ENCODE measurements around the gene BRCA1.
"Not testable (repeated sequence)": the region's sequence is repeated elsewhere in the genome, so short reads cannot be mapped to it uniquely, and the experiment has no call there.

Gene BRCA1

DNA sequence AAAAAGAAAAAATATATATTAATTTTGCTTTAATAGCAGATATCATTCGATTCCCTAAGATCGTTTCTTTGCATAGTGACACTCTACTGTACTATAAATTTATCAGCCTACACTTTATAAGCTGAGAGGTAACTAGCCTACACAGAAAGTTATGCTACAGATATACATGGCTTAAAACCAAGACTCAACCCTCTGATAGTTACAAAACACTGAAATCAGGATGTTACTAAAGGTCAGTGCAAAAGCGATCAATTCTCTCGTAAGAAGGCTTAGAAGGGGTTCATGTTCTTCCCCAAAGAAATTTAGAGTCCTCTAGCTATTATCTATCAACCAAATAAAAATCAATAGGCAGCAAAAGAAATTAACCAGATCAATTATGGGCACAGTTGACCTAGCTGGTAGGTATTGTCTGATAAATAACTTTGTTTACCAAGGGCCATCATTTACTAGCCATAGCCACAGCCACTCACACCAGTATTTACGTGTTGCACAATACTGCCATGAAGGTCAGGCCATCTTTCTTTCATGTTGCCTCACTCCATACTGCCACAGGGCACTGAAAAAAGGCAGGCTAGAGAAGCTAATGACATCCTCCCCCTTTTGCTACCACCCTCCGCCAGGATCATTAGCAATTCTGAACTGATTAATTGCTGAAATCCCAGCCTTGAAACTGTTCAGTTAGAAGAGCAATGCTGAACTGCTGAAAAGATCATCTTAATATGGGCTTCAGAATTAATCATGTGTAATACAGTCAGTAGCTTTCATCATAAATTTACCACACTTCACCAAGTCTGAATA lies 56.4 kb downstream of the BRCA1 start:
- DNase-seq (ENCODE audit: low read depth), result no peak

- DNase-seq (ENCODE audit: low read depth), result no peak
These were observed 62.1 kb downstream of the BRCA1 start for GRCh38 chr17:43062984-43063638.

DNA sequence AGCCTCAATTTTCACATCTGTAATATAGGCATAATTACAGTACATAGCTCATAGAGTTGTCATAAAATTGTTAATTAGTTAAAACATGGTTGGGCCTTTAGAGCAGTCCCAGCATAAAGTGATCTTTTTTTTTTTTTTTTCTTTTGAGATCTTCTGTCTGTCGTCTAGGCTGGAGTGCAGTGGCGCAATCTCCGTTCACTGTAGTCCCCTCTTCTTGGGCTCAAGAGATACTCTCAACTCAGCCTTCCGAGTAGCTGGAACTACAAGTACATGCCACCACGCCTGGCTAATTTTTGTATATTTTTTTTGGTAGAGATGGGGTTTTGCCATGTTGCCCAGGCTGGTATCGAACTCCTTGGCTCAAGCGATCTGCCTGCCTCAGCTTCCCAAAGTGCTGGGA lies 69.1 kb downstream of the BRCA1 start:
- no peak for DNase-seq (ENCODE audit: low read depth)

GRCh38 chr17:43053008-43053407 lies 72.2 kb downstream of the BRCA1 start:
- not testable (repeated sequence) for DNase-seq (ENCODE audit: low read depth)

GRCh38 chr17:43051969-43052368 lies 73.2 kb downstream of the BRCA1 start:
- no peak for DNase-seq (ENCODE audit: low read depth)

DNA sequence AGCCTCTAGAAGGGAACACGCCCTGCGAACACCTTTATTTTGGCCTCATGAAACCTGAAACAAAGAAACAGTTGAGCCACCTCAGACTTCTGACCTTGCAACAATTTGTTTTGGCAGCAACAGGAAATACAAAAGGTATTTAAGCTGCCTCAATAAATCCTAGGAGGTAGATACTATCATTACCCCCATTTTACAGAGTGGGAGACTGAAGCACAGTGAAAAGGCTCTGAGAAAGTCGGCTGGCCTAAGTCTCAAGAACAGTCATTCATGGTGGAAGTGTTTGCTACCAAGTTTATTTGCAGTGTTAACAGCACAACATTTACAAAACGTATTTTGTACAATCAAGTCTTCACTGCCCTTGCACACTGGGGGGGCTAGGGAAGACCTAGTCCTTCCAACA lies 81.1 kb downstream of the BRCA1 start:
- DNase-seq (ENCODE audit: low read depth), result no peak

DNA sequence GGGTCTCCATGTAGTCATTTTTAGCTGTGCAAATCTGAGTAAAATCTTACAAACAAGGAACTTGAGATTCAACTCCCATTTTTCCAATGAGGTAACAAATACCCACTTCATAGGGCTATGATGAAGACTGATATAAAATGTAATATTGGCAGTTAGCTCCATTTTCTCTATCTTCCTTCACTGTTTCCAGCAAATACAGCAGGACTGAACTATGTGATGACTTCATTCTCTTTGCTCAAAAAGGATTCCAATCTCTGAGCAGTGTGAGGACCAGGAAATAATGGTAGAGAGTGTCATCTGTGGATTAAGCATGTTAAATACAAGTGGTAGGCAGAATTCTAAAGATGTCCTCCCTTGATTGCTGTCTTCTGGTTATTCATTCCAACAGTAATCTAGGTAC lies 81.9 kb downstream of the BRCA1 start:
- DNase-seq (ENCODE audit: low read depth), result no peak

- DNase-seq (ENCODE audit: low read depth), result no peak
These were observed 83.0 kb downstream of the BRCA1 start for GRCh38 chr17:43042025-43042628.

- DNase-seq (ENCODE audit: low read depth), result no peak
These were observed 84.5 kb downstream of the BRCA1 start for GRCh38 chr17:43040655-43041054.

GRCh38 chr17:43039646-43040045 lies 85.5 kb downstream of the BRCA1 start:
- no peak for DNase-seq (ENCODE audit: low read depth)

DNA sequence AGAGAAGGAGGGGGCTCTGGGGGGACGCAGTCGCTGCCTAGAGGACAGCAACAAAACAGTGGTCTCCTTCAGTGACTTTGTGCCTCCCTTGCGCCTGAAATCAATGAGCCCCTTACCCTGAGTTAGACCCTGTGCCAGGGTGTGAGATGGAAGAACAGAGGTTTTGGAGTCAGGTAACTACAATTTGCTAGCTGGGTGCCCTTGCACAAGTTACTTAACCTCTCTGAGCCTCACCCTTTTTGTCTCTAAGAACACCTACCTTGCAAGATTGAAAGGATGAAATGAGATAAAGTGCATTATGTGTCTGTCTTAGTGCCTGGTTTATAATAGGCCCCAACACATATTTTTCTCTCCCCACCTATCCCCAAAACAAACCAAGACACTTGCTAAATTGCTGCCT lies 90.3 kb downstream of the BRCA1 start:
- DNase-seq (ENCODE audit: low read depth), result no peak

GRCh38 chr17:43033948-43034881 lies 90.9 kb downstream of the BRCA1 start:
- DNase-seq (ENCODE audit: low read depth), result no peak

DNA sequence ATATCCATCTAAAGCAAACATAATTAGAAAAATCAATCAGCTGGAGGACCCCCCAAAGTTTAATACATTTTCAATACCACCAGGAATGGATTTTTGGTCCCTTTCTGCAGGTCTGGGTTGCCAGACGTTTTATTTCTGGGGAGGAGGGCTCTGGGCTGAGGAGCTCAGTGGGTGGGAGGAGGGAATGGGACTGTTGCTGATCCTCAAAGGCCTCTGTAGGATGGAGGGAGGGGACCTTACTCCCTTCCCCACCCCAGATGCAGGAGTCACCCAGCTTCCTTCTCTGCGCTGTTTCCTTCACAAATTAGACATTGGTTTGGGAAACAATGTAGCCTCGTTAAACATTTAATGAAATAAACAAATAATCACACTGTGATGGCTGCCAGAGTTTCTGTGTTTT lies 93.5 kb downstream of the BRCA1 start:
- DNase-seq (ENCODE audit: low read depth), result no peak

- DNase-seq (ENCODE audit: low read depth), result no peak
These were observed 94.9 kb downstream of the BRCA1 start for GRCh38 chr17:43030137-43030767.

GRCh38 chr17:43028221-43028861 lies 96.8 kb downstream of the BRCA1 start:
- no peak for DNase-seq (ENCODE audit: low read depth)

DNA sequence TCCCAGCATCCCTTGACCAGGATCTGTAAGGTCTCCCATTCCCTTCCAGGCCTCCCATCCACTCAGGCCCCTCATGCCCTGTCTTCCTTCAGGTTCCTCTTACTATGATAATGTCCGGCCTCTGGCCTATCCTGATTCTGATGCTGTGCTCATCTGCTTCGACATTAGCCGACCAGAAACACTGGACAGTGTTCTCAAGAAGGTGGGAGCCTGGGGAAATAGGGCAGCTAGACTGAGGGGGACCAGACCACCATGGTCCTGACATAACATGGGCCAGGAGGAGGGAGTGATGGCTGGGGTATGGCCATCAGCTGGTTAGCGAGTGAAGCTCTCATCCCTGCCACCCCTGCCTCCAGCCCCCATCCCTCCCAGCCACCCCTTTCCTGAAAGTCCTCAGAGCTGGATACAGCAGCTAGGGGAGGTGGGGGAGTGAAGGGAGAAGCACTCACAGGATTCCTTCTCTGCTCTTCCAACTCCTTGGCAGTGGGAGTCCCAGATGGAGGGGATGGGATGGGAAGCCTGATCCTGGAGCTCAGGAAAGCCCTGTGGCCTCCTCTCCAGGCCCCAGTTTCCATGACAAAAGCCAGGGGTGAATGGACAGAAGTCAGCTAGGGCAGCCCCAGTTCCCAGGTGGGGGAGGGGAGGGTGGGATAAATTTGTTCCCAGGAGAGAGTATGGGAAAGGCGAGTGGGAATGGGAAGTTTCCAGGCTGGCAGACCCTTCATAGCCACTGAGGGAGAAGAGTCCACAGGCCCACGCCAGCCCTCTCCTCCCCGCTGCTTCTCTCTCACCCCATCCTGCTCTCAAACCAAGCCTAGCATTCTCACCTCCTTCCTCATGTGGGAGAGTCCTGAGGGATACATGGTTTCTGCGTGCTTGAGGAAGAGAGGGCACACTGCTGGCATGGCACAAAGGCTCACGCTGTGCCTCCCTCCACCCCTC lies 97.8 kb downstream of the BRCA1 start:
- DNase-seq (ENCODE audit: low read depth), result no peak

DNA sequence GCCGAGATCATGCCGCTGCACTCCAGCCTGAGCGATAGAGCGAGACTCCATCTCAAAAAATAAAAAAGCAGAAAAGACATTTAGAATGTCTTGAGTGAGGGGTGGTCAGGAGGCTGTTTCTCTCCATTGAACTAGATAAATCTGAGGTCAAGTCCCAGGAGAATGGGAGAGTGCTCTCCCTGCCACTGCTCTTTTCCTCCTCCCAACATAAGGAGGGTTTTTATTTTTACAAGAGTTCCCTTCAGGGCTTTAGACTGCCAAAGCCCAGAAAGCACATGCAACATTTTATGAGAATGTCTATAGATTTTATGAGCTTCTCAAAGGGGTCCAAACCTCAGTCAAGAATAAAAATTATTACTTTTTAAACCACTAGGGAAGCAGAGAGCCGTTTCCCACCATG lies 98.6 kb downstream of the BRCA1 start:
- DNase-seq (ENCODE audit: low read depth), result no peak

GRCh38 chr17:43025766-43026537 lies 99.2 kb downstream of the BRCA1 start:
- DNase-seq (ENCODE audit: low read depth), result no peak

GRCh38 chr17:43025290-43025657 lies 99.9 kb downstream of the BRCA1 start:
- no peak for DNase-seq (ENCODE audit: low read depth)
